Jurkat, Clone E6-1 (cell line): ENCODE results near the gene JOSD2.

ENCODE experiments used
- DNase-seq: peaks from one replicate; pipeline ENCODE4 v3.0.0-alpha.2; 2011; ENCODE audit warnings: low read depth, low spot score
- H3K4me3 ChIP-seq: 2 replicates; pipeline ENCODE4 v1.5.1; 2011; ENCODE audit warnings: mild to moderate bottlenecking, low read length, control low read depth, moderate library complexity

JOSD2 gene

GRCh38 chr19:50516964-50517703 is 6.1 kb upstream of the JOSD2 start:
- DNase-seq: no peak

GRCh38 chr19:50516456-50516855 is 5.5 kb upstream of the JOSD2 start:
- no peak for DNase-seq

More at GRCh38 chr19:50516964-50517703, 6.1 kb upstream of the JOSD2 start:
- H3K4me3 ChIP-seq: no peak overlapping the region

GRCh38 chr19:50515168-50515561 is 4.2 kb upstream of the JOSD2 start:
- no peak overlapping the region for H3K4me3 ChIP-seq
- no peak for DNase-seq

More at GRCh38 chr19:50516456-50516855, 5.5 kb upstream of the JOSD2 start:
- no peak overlapping the region for H3K4me3 ChIP-seq

- peak overlapping the region; percentile 47 for H3K4me3 ChIP-seq
- peak; percentile 72 for DNase-seq
Measured at GRCh38 chr19:50514346-50515167, 3.6 kb upstream of the JOSD2 start.

- H3K4me3 ChIP-seq: peak within 1 kb of the TSS; percentile 47
- DNase-seq: no peak
Measured at GRCh38 chr19:50513746-50514345, 2.9 kb upstream of the JOSD2 start, which contains the start of gene ASPDH. ASPDH (minus strand) TSS chr19:50513913; CDS start chr19:50513823, 90 bp downstream.

- no peak for DNase-seq
- no peak overlapping the region for H3K4me3 ChIP-seq
Measured at GRCh38 chr19:50512999-50513745, 2.2 kb upstream of the JOSD2 start.

- DNase-seq: no peak
- H3K4me3 ChIP-seq: peak overlapping the region; percentile 78
Measured at GRCh38 chr19:50512112-50512998, 1.4 kb upstream of the JOSD2 start.

- DNase-seq: no peak
Measured at GRCh38 chr19:50510700-50511068, 307 bp downstream of the JOSD2 start.

GRCh38 chr19:50510121-50510670 is 795 bp downstream of the JOSD2 start:
- DNase-seq: no peak
- H3K4me3 ChIP-seq: peak overlapping the region; percentile 78

More at GRCh38 chr19:50510700-50511068, 307 bp downstream of the JOSD2 start:
- peak overlapping the region; percentile 78 for H3K4me3 ChIP-seq

GRCh38 chr19:50509366-50509765 is 1.6 kb downstream of the JOSD2 start:
- no peak for DNase-seq
- no peak overlapping the region for H3K4me3 ChIP-seq

GRCh38 chr19:50508843-50509190 is 2.2 kb downstream of the JOSD2 start:
- no peak overlapping the region for H3K4me3 ChIP-seq
- no peak for DNase-seq

- no peak overlapping the region for H3K4me3 ChIP-seq
- DNase-seq: no peak
Measured at GRCh38 chr19:50507376-50507775, 3.6 kb downstream of the JOSD2 start.

GRCh38 chr19:50506700-50507099 is 4.3 kb downstream of the JOSD2 start:
- DNase-seq: no peak
- no peak overlapping the region for H3K4me3 ChIP-seq

- DNase-seq: no peak
- no peak overlapping the region for H3K4me3 ChIP-seq
Measured at GRCh38 chr19:50505856-50506611, 5.0 kb downstream of the JOSD2 start.

GRCh38 chr19:50501568-50502475 is 9.2 kb downstream of the JOSD2 start:
- DNase-seq: no peak
- no peak overlapping the region for H3K4me3 ChIP-seq

GRCh38 chr19:50501186-50501567 is 9.8 kb downstream of the JOSD2 start:
- no peak for DNase-seq
- H3K4me3 ChIP-seq: no peak overlapping the region
